A549 (cell line): ENCODE results near the gene TRIO.

Source experiments
- EP300 ChIP-seq, 2 experiments: fragments of >200 bp; sonication (Bioruptor Twin); formaldehyde crosslinking; IDR thresholded peaks; 2 replicates in 1 of 2; 3 replicates in 1 of 2; pipeline ENCODE4 v1.6.1; 2016 to 2017
- HOXB5 ChIP-seq: fragments of 250-450 bp; sonication (Bioruptor Pico); IDR thresholded peaks from 2 replicates; pipeline ENCODE4 v1.5.0; 2020; ENCODE audit warnings: mild to moderate bottlenecking, moderate library complexity
- PHF8 ChIP-seq: fragments of 200-600 bp; sonication (generic); IDR thresholded peaks from 2 replicates; pipeline ENCODE4 v1.6.1; 2016; ENCODE audit warnings: low read depth, mild to moderate bottlenecking, antibody characterized with exemption, moderate library complexity, borderline replicate concordance
- POLR2A ChIP-seq: IDR thresholded peaks from 2 replicates; pipeline ENCODE4 v1.6.1; 2012; ENCODE audit warnings: mild to moderate bottlenecking, low read length
- RAD21 ChIP-seq, 2 experiments: fragments of >200 bp in 1 of 2; sonication (Bioruptor Twin) in 1 of 2; formaldehyde crosslinking in 1 of 2; IDR thresholded peaks in 1 of 2; conservative IDR thresholded peaks in 1 of 2; 2 replicates in 1 of 2; 3 replicates in 1 of 2; pipeline ENCODE4 v1.6.1; 2012 to 2018; ENCODE audit warnings: inconsistent platforms in 1 of 2
- TF ChIP-seq, protein P1 (sequence below): fragments of >200 bp; sonication (Bioruptor Twin); formaldehyde crosslinking; IDR thresholded peaks from 3 replicates; pipeline ENCODE4 v1.5.1; 2016

DNA sequence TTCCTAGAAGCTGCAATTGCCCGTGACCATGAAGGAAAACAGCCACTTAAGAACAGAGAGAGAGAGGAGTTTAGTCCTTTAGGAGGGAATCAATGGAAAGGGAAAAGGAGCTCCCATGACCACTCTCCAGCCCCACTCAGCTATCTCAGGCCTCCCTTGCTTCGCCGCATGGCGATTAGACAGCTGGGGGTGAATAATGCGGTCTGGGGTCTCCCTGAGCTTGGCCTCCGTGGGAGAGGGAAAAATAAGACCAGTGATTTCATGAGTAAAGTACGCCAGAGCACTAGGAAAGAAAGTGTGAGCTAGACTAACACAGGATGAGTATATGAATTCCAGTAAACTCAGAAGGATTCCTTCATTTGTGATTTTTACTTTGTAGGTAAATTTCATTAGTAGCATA lies 180.3 kb downstream of the TRIO start:
- TF ChIP-seq HOXB5 (CRISPR knock-in tag) (no peak), PHF8 (no peak), POLR2A (no peak), RAD21 (conservative IDR thresholded peaks at IDR 0.05 in 1 of 2, IDR thresholded peaks at IDR 0.05 in 1 of 2) (no peak), EP300 (IDR thresholded peaks at IDR 0.05) (no peak)
- TF ChIP-seq, protein P1, sequence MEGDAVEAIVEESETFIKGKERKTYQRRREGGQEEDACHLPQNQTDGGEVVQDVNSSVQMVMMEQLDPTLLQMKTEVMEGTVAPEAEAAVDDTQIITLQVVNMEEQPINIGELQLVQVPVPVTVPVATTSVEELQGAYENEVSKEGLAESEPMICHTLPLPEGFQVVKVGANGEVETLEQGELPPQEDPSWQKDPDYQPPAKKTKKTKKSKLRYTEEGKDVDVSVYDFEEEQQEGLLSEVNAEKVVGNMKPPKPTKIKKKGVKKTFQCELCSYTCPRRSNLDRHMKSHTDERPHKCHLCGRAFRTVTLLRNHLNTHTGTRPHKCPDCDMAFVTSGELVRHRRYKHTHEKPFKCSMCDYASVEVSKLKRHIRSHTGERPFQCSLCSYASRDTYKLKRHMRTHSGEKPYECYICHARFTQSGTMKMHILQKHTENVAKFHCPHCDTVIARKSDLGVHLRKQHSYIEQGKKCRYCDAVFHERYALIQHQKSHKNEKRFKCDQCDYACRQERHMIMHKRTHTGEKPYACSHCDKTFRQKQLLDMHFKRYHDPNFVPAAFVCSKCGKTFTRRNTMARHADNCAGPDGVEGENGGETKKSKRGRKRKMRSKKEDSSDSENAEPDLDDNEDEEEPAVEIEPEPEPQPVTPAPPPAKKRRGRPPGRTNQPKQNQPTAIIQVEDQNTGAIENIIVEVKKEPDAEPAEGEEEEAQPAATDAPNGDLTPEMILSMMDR, result no peak
